Natural killer cell (primary cell): Measurements from ENCODE around the gene USP35. TPM values are rescaled to one million over a fixed set of nuclear protein-coding genes. Genes with fewer than 3 reads are reported as not detected.

Source experiments
- ATAC-seq, 3 donors: fragments of 150-1000 bp in 2 of 3; fragments of 200-7000 bp in 1 of 3; cut with Tn5 transposase; 1 replicate in 1 of 3; 2 replicates in 2 of 3; pipeline ENCODE4 v1.10.0; 2021; ENCODE audit warnings: mild to moderate bottlenecking in 2 of 3, moderate library complexity in 2 of 3
- DNase-seq, 2 donors: peaks; one replicate each; pipeline versions ENCODE4 v3.0.0 to v3.0.0-alpha.2; 2013 to 2021; ENCODE audit warnings: mixed read lengths in 1 of 2
- H3K27ac ChIP-seq: one replicate; pipeline ENCODE4 v1.5.1; 2013; ENCODE audit warnings: mild to moderate bottlenecking, low read length
- H3K27me3 ChIP-seq: one replicate; pipeline ENCODE4 v1.6.1; 2013; ENCODE audit warnings: low read length; ENCODE audit not compliant: control insufficient read depth, insufficient read depth
- H3K36me3 ChIP-seq: one replicate; pipeline ENCODE4 v1.6.1; 2013; ENCODE audit warnings: low read length; ENCODE audit not compliant: control insufficient read depth, insufficient read depth
- H3K4me1 ChIP-seq: one replicate; pipeline ENCODE4 v1.6.1; 2013; ENCODE audit warnings: low read length; ENCODE audit not compliant: control insufficient read depth, insufficient read depth
- H3K4me3 ChIP-seq: one replicate; pipeline ENCODE4 v1.5.1; 2013; ENCODE audit warnings: low read length
- H3K9me3 ChIP-seq: one replicate; pipeline ENCODE4 v1.6.1; 2013; ENCODE audit warnings: low read length; ENCODE audit not compliant: control insufficient read depth, insufficient read depth
- H3K27ac Mint-ChIP-seq, 2 donors: one replicate each; pipeline ENCODE4 v1.8.0; 2022; ENCODE audit warnings: mild to moderate bottlenecking in 2 of 2, mixed read lengths in 2 of 2, moderate library complexity in 1 of 2
- H3K27me3 Mint-ChIP-seq, 2 donors: one replicate each; pipeline ENCODE4 v1.8.0; 2022; ENCODE audit warnings: low read depth in 2 of 2, mixed read lengths in 2 of 2
- H3K36me3 Mint-ChIP-seq: one replicate; pipeline ENCODE4 v1.8.0; 2022; ENCODE audit warnings: mixed read lengths
- H3K4me1 Mint-ChIP-seq, 2 donors: one replicate each; pipeline ENCODE4 v1.8.0; 2022; ENCODE audit warnings: mixed read lengths in 2 of 2
- H3K4me3 Mint-ChIP-seq: one replicate; pipeline ENCODE4 v1.8.0; 2022; ENCODE audit warnings: mild to moderate bottlenecking, moderate library complexity, mixed read lengths
- H3K9me3 Mint-ChIP-seq, 2 donors: one replicate each; pipeline ENCODE4 v1.8.0; 2022; ENCODE audit warnings: mixed read lengths in 2 of 2
- WGBS: methylation state at CpG from one replicate; pipeline ENCODE4 v1.1.7; 2013; ENCODE audit warnings: missing lambda C conversion rate; ENCODE audit not compliant: insufficient coverage; 5-methylcytosine and 5-hydroxymethylcytosine counted together
- intact Hi-C: fragments of 100-400 bp; cut with micrococcal nuclease; formaldehyde crosslinking; loops from one replicate; pipeline ENCODE4 v1.14.2; 2022
- total RNA-seq, 4 donors: library from RNA; stranded (reverse); fragments of 120-200 nt in 1 of 4; gene quantifications; one replicate each; pipeline versions ENCODE4 v1.2.3 to v1.2.4, GENCODE V29; 2013 to 2022
- TF ChIP-seq, protein P1 (sequence below): fragments of 200-600 bp; IDR thresholded peaks from one replicate; pipeline ENCODE4 v1.8.0; 2022; ENCODE audit warnings: antibody characterized with exemption

The USP35 gene
- total RNA-seq, 3 donors from 2014 or later (not counting 1 experiment from before 2014, with no cell fraction given) = 6.1 to 8.5 (median 8.1) TPM

DNA sequence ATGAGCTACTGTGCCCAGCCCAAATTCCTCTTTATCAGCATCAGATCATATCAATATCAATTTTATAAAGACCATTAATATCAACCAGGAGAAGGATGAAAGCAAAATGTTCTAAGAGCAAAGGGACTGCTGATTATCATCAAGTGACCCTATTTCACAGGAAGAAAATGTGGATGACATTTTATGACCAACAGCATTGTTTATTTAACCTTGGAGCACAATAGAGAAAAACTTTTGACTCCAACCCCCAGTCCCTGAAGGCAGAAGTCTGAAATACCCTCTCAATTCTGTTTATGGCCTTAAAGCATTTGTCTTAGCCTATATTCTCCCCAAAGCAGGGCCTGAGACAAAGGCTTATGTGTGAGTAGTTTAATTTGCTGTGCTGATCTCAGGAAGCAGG is 38.0 kb upstream of the USP35 start:
- Mint-ChIP-seq H3K9me3 (no peaks in the 10 kb centered on the region), H3K36me3 (no peaks in the 10 kb centered on the region), H3K4me3 (no peak overlapping the region), H3K27me3 (no peaks in the 10 kb centered on the region), H3K27ac (no peak overlapping the region), H3K4me1 (no peaks in the 10 kb centered on the region)
- H3K36me3 ChIP-seq = no peaks in the 10 kb centered on the region
- no peak overlapping the region for H3K4me3 ChIP-seq
- H3K4me1 ChIP-seq = no peaks in the 10 kb centered on the region
- no peak for ATAC-seq
- no peaks in the 10 kb centered on the region for H3K27me3 ChIP-seq
- TF ChIP-seq, protein P1, sequence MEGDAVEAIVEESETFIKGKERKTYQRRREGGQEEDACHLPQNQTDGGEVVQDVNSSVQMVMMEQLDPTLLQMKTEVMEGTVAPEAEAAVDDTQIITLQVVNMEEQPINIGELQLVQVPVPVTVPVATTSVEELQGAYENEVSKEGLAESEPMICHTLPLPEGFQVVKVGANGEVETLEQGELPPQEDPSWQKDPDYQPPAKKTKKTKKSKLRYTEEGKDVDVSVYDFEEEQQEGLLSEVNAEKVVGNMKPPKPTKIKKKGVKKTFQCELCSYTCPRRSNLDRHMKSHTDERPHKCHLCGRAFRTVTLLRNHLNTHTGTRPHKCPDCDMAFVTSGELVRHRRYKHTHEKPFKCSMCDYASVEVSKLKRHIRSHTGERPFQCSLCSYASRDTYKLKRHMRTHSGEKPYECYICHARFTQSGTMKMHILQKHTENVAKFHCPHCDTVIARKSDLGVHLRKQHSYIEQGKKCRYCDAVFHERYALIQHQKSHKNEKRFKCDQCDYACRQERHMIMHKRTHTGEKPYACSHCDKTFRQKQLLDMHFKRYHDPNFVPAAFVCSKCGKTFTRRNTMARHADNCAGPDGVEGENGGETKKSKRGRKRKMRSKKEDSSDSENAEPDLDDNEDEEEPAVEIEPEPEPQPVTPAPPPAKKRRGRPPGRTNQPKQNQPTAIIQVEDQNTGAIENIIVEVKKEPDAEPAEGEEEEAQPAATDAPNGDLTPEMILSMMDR = no peak
- DNase-seq = no peak
- no peak overlapping the region for H3K27ac ChIP-seq
- H3K9me3 ChIP-seq = no peaks in the 10 kb centered on the region
- intact Hi-C loops = no loop called here

DNA sequence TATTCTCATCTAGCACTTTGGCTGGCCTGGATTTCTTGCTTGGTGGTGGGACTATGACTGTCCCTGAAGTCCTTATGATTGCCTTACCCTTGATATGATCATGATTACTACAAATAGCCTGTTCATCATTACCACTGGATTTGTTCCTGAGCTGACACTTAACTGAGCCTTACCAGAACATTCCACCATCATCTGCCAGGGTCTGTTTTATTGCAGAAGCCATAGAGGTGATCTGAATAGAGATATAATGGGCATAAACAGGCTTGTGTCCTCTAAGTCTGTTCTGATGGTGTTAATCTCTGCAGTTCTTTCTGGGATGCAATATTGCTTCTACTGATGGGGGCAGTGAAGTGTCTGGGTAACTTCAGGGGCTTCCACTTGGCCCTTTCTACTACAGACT is 36.9 kb upstream of the USP35 start:
- H3K36me3 Mint-ChIP-seq = no peaks in the 10 kb centered on the region
- no peak for ATAC-seq
- H3K36me3 ChIP-seq = no peaks in the 10 kb centered on the region
- H3K9me3 Mint-ChIP-seq = no peaks in the 10 kb centered on the region
- no peaks in the 10 kb centered on the region for H3K4me1 ChIP-seq
- no peaks in the 10 kb centered on the region for H3K27me3 Mint-ChIP-seq
- H3K27ac Mint-ChIP-seq = no peak overlapping the region
- no peak overlapping the region for H3K27ac ChIP-seq
- H3K9me3 ChIP-seq = no peaks in the 10 kb centered on the region
- intact Hi-C loops = no loop called here
- H3K4me3 ChIP-seq = no peak overlapping the region
- no peaks in the 10 kb centered on the region for H3K4me1 Mint-ChIP-seq
- TF ChIP-seq, protein P1 = no peak
- no peak for DNase-seq
- no peak overlapping the region for H3K4me3 Mint-ChIP-seq
- no peaks in the 10 kb centered on the region for H3K27me3 ChIP-seq

DNA sequence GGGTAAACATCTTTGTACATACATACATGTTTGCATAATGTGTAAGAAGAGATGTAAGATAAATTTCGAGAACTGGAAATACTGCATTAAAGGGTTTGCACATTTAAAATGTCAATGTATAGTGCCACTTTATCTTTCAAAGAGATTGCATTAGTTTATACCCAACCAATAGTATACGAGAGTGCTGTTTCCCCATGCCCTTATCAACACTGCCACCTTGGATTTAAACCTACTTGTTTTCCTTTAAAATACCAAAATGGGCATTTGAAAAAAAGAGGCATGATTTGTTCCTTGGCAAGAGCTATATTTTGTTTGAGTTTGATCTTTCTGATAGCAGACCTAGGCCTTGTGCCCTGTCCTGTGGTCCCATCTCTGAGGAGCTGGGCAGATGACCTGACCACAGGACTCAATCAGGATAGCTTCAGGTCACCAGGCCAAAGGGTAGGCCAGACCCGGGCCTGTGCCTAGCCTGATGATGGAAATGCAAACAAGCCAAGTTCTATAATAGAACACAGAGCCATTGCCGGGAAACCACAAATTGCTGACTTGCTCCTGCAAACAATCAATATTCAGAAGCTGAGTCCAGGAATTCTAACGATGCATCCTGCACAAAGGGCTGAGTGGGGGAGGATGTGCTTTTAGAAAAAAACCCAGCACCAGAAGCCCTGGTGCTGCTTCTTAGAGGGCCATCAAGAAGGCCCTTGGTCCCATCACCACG is 32.4 kb upstream of the USP35 start:
- Histone ChIP-seq H3K9me3 (no peaks in the 10 kb centered on the region), H3K36me3 (no peaks in the 10 kb centered on the region), H3K4me1 (no peaks in the 10 kb centered on the region), H3K4me3 (no peak overlapping the region), H3K27me3 (no peaks in the 10 kb centered on the region), H3K27ac (no peak overlapping the region)
- Mint-ChIP-seq H3K4me3 (no peak overlapping the region), H3K9me3 (no peaks in the 10 kb centered on the region), H3K27me3 (no peaks in the 10 kb centered on the region), H3K36me3 (no peaks in the 10 kb centered on the region), H3K4me1 (no peaks in the 10 kb centered on the region), H3K27ac (no peak overlapping the region)
- intact Hi-C loops = no loop called here
- DNase-seq (no peak), ATAC-seq (no peak)
- TF ChIP-seq, protein P1 = no peak
- 57% methylated on average over 5 of the region's 6 CpGs for WGBS
